Stimulated activated CD8-positive, alpha-beta memory T cell treated with anti-CD3 and anti-CD28 coated beads, Interleukin-12 subunit alpha, Interleukin-12 subunit beta, amount 100 ng/mL, for 24 hours (primary cell): ENCODE measurements around the gene CDKN1C.

Experiments
- DNase-seq: peaks from one replicate; pipeline ENCODE4 v3.0.0-alpha.2; 2020; ENCODE audit errors: extremely low read depth

CDKN1C gene

DNA sequence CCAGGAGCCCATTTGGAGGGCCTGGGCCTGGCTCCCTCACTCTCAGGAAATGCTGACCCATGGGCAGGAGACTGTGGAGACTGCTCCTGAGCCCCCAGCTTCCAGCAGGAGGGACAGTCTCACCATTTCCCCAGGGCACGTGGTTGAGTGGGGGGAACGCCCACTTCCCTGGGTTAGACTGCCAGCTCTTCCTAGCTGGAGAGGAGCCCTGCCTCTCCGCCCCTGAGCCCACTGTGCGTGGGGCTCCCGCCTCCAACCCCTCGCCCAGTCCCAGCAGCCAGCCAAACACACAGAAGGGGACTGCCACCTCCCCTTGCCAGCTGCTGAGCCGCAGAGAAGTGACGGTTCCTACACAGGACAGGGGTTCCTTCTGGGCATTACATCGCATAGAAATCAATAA lies 37.1 kb downstream of the CDKN1C start:
- DNase-seq, result no peak

DNA sequence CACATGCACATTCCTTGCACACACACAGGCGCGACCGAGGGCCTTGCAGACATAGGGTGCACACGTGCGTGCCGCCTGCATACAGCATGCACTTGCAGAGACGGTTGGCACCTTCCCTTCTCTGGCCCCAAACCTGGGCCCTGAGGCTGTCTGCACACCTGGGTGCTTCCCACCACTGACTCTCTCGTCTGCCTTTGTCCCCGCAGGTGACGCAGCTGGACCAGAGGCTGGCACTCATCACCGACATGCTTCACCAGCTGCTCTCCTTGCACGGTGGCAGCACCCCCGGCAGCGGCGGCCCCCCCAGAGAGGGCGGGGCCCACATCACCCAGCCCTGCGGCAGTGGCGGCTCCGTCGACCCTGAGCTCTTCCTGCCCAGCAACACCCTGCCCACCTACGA lies 38.0 kb downstream of the CDKN1C start:
- DNase-seq, result no peak

- DNase-seq, result no peak
These were observed 39.1 kb downstream of the CDKN1C start for GRCh38 chr11:2846470-2846869.

- DNase-seq, result no peak
These were observed 39.5 kb downstream of the CDKN1C start for GRCh38 chr11:2846056-2846455.

GRCh38 chr11:2844996-2845395 lies 40.6 kb downstream of the CDKN1C start:
- DNase-seq, result no peak

- DNase-seq, result no peak
These were observed 41.3 kb downstream of the CDKN1C start for GRCh38 chr11:2844116-2844842.

- DNase-seq, result no peak
These were observed 42.0 kb downstream of the CDKN1C start for GRCh38 chr11:2843551-2843950.

GRCh38 chr11:2842876-2843275 lies 42.7 kb downstream of the CDKN1C start:
- no peak for DNase-seq

GRCh38 chr11:2841411-2842190 lies 44.0 kb downstream of the CDKN1C start:
- DNase-seq, result no peak

DNA sequence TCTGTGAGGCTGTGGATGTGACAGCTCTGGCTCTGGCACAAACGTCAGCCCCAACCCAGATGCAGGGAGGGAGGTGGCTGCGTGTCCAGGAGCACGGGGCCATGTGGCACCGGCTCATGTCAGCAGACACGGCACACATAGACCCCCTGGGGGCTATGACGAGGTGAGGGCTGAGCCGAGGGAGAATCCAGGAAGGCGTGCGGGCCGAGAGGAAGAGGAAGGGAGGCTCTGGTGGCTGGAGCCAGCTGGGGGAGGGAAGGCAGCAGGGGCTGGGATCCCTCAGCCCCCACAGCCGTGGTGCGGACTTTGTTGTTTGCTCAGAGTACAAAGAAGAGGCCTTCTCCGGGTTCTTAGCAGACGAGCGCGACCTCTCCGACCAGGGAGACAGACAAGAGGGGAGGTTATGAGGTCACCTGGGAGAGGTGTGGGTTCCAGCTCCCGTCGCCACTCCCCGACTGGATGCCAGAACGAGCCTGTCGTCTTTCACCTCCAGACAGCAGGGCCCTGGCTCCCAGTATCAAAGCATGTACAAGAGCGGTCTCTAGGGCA lies 46.1 kb downstream of the CDKN1C start:
- no peak for DNase-seq

GRCh38 chr11:2838676-2839294 lies 46.8 kb downstream of the CDKN1C start:
- DNase-seq, result no peak

- no peak for DNase-seq
These were observed 47.5 kb downstream of the CDKN1C start for GRCh38 chr11:2838091-2838490.

DNA sequence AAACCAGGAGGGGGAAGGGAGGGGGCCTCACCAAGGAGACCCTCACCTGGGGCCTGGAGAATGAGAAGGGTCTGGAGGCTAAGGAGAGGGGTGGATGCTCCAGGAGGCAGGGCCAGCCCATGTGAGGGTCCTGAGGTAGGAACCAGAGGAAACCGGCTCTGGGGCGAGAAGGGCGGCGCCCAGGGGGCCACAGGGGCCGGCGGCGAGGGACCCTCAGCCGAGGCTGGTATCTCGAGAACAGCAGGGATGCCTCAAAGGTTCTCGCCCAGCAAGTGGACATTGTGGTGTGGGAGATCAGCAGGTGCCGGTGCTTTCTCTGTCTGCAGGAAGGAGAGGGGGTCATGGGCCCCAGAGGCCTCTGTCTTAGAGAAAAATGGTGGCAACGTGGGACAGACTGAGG lies 47.9 kb downstream of the CDKN1C start:
- no peak for DNase-seq

GRCh38 chr11:2837096-2837601 lies 48.4 kb downstream of the CDKN1C start:
- DNase-seq, result no peak

- DNase-seq, result no peak
These were observed 49.1 kb downstream of the CDKN1C start for GRCh38 chr11:2836315-2837095.

- DNase-seq, result no peak
These were observed 49.8 kb downstream of the CDKN1C start for GRCh38 chr11:2835751-2836150.

GRCh38 chr11:2835296-2835695 lies 50.3 kb downstream of the CDKN1C start:
- DNase-seq, result no peak

DNA sequence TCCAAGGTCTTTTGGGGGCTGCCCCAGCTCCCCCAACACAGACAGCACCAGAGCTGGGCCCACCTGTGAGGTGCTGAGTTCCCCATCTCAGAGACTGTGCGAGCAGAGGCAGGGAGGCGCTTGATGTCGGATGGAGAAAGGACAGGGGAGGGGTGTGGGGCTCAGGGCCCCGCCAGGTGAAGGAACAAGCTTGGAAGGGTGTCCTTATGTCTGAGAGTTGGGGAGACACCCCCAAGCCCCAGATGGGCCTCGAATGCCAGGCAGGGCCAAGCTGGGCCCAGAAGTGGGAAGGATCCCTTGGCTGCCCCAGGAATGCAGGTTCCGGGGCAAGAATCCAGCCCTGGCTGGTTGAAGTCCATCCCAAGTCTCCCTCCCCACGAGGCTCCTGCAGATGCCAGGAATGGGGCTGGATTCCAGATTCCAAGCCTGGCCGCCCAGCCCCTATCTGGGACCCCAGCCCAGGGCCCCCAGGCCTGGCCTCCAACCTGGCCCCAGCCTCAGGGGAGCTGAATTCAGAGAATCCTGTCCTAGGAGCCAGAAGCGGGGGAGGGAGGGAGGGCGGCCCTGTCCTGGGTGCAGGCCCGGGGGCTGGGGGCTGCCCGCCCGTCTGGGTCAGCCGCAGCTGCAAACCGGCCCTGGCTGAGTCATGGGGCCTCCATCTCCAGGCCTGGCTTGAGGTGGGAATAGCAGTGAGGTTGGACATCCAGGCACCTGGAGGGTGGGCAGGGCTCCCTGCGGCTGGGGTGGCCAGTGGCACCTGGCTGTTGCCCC lies 50.9 kb downstream of the CDKN1C start:
- no peak for DNase-seq

DNA sequence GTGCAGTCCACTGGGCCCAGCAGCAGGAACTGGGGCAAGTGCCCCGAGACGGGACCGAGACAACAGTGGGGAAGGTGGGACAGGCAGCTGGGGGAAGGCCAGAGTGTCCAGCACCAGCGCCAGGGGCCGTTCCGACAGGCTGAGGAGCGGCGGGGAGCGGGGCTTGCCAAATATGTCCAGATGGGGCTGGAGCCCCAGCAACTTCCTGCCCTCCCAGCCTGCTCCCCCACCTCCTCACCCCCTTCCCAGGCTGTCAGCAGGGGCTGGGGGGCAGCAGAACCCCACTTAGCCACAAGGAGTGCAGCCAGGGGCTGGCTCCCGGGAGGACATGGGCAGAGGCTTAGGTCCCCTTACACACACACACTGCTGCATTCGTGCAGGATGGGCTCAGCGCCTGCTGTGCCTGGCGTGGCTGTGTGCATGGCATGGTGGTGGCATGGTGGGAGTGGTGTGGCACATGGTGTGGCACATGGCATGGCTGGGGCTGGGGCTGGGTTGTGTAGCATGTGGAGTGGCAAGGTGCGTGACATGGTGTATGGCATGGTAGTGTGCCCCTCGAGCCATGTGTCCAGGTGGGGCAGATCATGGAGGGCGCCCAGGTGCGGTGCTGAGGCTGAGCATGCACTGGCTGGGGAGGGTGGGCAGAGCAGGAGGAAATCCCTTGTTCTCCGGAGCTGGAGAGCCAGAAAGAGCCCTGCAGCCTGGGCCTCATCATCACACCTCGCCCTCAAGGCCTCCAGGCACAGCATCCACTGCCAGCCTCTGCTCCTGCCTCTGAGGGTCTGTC lies 51.7 kb downstream of the CDKN1C start:
- no peak for DNase-seq
